Activated CD8-positive, alpha-beta memory T cell treated with anti-CD3 and anti-CD28 coated beads, Interleukin-2, amount 10 ng/mL, durations not matched to agents 7 days and 5 days (primary cell): ENCODE results near the gene TMEM106C. TPM values are rescaled to one million over a fixed set of nuclear protein-coding genes. Genes with fewer than 3 reads are reported as not detected.

ENCODE experiments used
- ATAC-seq: fragments of 150-1000 bp; cut with Tn5 transposase; one replicate; pipeline ENCODE4 v1.10.0; 2021; ENCODE audit warnings: moderate library complexity
- CTCF ChIA-PET: fragments of 350-600 bp; sonication (Branson Sonifier 250); formaldehyde crosslinking; loops from one replicate; lab custom pipeline; 2021; ENCODE audit warnings: antibody characterized with exemption; lab: Charles Lee
- DNase-seq: peaks from one replicate; pipeline ENCODE4 v3.0.0-alpha.2; 2020
- H3K27ac Mint-ChIP-seq: one replicate; pipeline ENCODE4 v1.8.0; 2021; ENCODE audit warnings: mild to moderate bottlenecking, mixed read lengths
- H3K27me3 Mint-ChIP-seq: one replicate; pipeline ENCODE4 v1.8.0; 2021; ENCODE audit warnings: mixed read lengths
- H3K36me3 Mint-ChIP-seq: one replicate; pipeline ENCODE4 v1.8.0; 2021; ENCODE audit warnings: mild to moderate bottlenecking, mixed read lengths
- H3K4me1 Mint-ChIP-seq: one replicate; pipeline ENCODE4 v1.8.0; 2021; ENCODE audit warnings: mixed read lengths
- H3K4me3 Mint-ChIP-seq: one replicate; pipeline ENCODE4 v1.8.0; 2021; ENCODE audit warnings: mild to moderate bottlenecking, moderate library complexity, mixed read lengths
- H3K9me3 Mint-ChIP-seq: one replicate; pipeline ENCODE4 v1.8.0; 2022; ENCODE audit warnings: low read depth, mixed read lengths
- total RNA-seq, 2 experiments: library from RNA; stranded (reverse); gene quantifications; one replicate each; pipeline ENCODE4 v1.2.3, GENCODE V29; 2021

The TMEM106C gene
- total RNA-seq, 2 experiments from 2014 or later: 162 to 174 TPM

DNA sequence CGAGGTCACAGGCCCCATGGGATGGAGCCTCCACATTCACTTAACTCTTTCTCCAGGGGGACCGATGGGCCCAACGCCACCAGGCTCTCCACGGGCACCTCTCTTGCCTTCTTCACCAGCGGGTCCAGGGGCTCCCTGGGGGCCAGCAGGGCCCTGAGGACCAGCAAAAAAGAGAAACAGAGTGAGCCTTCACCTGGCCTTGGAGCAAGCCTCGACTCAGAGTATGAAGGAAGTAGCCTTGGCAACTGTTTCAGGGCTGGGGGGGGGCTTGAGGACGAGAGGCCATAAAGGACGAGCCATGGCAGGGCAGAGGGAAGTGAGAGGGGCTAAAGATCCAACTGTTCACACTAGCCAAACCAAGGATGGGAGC lies 22.9 kb downstream of the TMEM106C start:
- Mint-ChIP-seq H3K27ac (no peak overlapping the region), H3K4me3 (no peak overlapping the region), H3K9me3 (no peaks in the 10 kb centered on the region), H3K4me1 (peaks cover 24% of the 10 kb centered on the region), H3K36me3 (no peaks in the 10 kb centered on the region), H3K27me3 (peaks cover 38% of the 10 kb centered on the region)
- no peak for ATAC-seq
- no peak for DNase-seq
- CTCF ChIA-PET: no interaction called here

DNA sequence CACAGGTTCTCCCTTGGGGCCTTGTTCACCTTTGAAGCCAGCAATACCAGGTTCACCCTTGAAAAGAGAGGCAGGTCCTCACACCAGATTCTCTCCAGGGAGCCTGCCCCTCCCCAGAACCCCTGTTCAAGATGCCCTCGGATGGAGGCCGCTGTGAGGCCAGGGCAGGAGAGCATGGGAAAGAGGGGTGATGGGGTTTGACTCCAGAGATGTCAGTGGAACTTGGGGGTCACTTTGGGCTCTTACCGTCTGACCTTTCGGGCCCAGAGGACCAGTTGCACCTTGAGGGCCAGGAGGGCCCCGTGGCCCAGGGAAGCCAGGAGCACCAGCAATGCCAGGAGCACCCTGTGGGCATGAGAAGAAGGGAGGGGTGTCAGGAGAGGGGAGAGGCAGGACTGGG lies 23.4 kb downstream of the TMEM106C start:
- H3K27ac Mint-ChIP-seq: no peak overlapping the region
- H3K36me3 Mint-ChIP-seq: no peaks in the 10 kb centered on the region
- H3K27me3 Mint-ChIP-seq: peaks cover 43% of the 10 kb centered on the region

GRCh38 chr12:47987411-47988072 lies 24.1 kb downstream of the TMEM106C start:
- Mint-ChIP-seq H3K4me1 (peaks cover 26% of the 10 kb centered on the region), H3K27ac (no peak overlapping the region), H3K4me3 (no peak overlapping the region), H3K9me3 (no peaks in the 10 kb centered on the region), H3K36me3 (no peaks in the 10 kb centered on the region), H3K27me3 (peaks cover 50% of the 10 kb centered on the region)
- DNase-seq (no peak), ATAC-seq (no peak)
- CTCF ChIA-PET: interaction anchor here (1.1 to 1.2 kb wide), 2 partner anchors 11 to 38 kb away, joined by 3 read pairs; no protein-coding TSS in a partner anchor

More for the DNA sequence above, 23.4 kb downstream of the TMEM106C start:
- H3K4me3 Mint-ChIP-seq: no peak overlapping the region
- DNase-seq: no peak
- H3K4me1 Mint-ChIP-seq: peaks cover 26% of the 10 kb centered on the region
- CTCF ChIA-PET: no interaction called here
- no peak for ATAC-seq
- H3K9me3 Mint-ChIP-seq: no peaks in the 10 kb centered on the region

DNA sequence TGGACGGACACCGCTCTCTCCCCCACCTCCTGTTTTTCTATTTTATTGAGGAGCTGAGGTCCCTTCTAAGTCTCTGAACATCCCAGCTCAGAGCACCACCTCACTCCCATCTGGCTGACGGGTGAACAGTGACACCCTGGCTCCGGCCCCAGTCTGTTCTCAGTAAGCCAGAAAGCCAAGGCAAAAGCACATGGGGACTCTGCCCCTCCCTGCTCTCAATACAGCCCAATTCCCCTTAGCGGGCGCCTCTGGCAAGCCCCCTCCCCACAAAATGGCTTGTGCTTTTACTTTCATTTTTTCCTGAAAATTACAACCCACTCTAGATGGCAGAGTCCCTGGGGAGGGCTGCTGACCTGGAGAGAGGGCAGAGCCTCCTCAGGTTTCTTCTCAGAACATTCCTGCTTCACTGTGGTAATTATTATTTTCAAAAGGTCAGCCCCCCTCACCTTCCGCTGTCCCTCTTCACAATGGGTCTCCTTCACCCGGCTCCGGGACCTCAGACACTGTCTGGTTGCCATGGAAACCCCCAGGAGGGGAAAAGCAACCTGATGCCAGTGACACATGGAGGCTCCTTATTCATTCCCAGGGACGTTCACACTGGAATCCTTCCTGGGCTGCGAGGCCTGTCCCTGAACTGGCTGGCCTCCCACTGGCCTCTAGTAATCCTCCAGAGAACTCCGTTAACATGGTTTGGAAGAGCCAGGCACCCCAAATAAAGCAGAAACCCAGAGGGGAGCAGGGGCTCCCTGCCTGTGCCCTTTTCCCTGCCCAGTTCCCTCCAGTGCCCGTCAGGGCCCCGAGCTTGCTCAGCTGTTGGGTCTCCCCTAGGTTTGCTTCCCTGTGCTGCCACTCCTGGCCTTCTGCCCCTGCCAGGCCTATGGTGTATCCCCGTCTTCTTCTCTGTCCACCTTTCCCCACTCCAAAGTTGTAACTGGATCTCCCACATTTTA lies 25.0 kb downstream of the TMEM106C start:
- CTCF ChIA-PET: interaction anchor here (1.1 to 3.7 kb wide), 3 partner anchors 12 to 39 kb away, joined by 3 to 24 read pairs (median 3); partner anchors contain the start of gene TMEM106C
- no peaks in the 10 kb centered on the region for H3K9me3 Mint-ChIP-seq
- peaks cover 56% of the 10 kb centered on the region for H3K27me3 Mint-ChIP-seq
- DNase-seq (no peak), ATAC-seq (no peak)
- H3K36me3 Mint-ChIP-seq: no peaks in the 10 kb centered on the region
- no peak overlapping the region for H3K27ac Mint-ChIP-seq
- H3K4me1 Mint-ChIP-seq: peaks cover 26% of the 10 kb centered on the region
- H3K4me3 Mint-ChIP-seq: no peak overlapping the region

GRCh38 chr12:47989023-47989417 lies 25.6 kb downstream of the TMEM106C start:
- Mint-ChIP-seq H3K4me3 (no peak overlapping the region), H3K27ac (no peak overlapping the region), H3K9me3 (no peaks in the 10 kb centered on the region), H3K27me3 (peaks cover 63% of the 10 kb centered on the region), H3K4me1 (peaks cover 26% of the 10 kb centered on the region), H3K36me3 (no peaks in the 10 kb centered on the region)
- DNase-seq: no peak
- CTCF ChIA-PET: interaction anchor here (3.7 kb wide), 1 partner anchor 26 kb away, joined by 24 read pairs; the partner anchor contains the start of gene TMEM106C
- ATAC-seq: no peak

DNA sequence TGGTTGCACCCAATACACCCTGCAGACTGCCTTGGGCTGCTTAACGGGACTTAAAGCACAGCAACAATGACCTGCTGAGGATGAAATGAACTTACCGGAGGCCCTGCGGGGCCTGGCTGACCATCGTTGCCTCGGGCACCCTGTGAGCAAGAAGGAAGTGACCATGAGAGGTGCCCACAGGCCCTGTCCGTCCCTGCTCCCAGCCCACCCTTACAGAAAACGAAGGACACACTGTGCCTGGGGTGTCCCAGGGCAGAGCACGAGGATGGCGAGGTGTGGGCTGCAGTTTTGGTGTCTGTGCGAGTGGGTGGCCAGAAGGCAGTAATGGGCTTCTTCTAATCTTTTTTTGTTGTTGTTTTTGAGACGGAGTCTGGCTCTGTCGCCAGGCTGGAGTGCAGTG lies 26.3 kb downstream of the TMEM106C start:
- CTCF ChIA-PET: interaction anchor here (1.0 to 3.7 kb wide), 6 partner anchors 27 to 208 kb away, joined by 3 to 24 read pairs (median 4); partner anchors contain the start of gene TMEM106C
- ATAC-seq (peak; percentile 2), DNase-seq (no peak)
- Mint-ChIP-seq H3K4me1 (peaks cover 26% of the 10 kb centered on the region), H3K27ac (peak overlapping the region; percentile 86), H3K4me3 (no peak overlapping the region), H3K9me3 (no peaks in the 10 kb centered on the region), H3K27me3 (peaks cover 65% of the 10 kb centered on the region), H3K36me3 (no peaks in the 10 kb centered on the region)

- DNase-seq: peak; percentile 93
- Mint-ChIP-seq H3K27me3 (peaks cover 68% of the 10 kb centered on the region), H3K4me3 (peak overlapping the region; percentile 16)
Measured at GRCh38 chr12:47990351-47991105, 27.1 kb downstream of the TMEM106C start.

DNA sequence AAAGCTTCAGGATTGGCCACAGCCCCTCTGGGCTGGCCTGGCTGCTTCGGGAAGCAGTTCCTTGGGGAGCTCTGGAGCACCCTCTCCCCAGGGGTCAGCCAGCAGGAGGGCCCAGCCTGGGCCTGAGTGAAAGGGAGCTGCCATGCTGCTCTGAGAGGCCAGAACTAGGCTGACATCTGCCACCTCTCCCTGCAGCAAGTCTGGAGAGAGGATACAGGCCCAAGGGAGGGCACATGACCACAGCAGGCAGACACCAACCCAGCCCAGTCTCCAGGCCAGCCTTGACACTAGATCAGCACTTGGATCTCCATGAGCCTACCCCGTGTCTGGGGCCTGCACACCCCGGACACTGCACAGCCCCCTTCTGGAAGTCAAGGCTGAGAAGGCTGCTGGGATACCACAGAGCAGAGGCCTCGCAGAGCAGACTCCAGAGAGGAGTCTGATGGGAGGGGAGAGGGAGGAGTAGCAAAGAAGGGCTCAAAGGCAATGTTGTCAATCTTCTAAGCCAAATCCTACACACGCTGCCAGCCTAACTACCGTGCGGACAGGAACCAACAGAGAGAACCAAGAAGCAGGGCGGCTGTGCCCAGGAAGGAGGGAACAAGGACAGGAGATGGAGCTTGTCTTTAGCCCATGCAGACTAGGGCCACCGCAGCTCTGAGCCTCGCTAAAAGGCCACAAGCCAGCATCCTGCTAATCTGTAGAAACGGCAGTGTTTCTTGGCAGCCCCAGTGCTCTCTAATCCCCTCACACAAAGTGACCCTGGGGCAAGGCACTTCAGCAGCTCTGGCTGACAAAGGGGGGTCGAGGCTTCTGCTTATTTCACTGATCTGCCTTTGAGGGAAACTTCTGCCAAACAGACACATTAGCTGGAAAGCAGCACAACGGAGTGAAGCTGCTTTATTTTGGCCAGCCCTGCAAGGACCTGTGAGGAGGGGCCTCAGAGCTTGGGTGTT lies 28.0 kb downstream of the TMEM106C start:
- H3K4me3 Mint-ChIP-seq: no peak overlapping the region
- peaks cover 26% of the 10 kb centered on the region for H3K4me1 Mint-ChIP-seq
- H3K36me3 Mint-ChIP-seq: no peaks in the 10 kb centered on the region
- H3K27me3 Mint-ChIP-seq: peaks cover 75% of the 10 kb centered on the region
- DNase-seq (no peak), ATAC-seq (no peak)
- H3K27ac Mint-ChIP-seq: peak overlapping the region; percentile 86
- H3K9me3 Mint-ChIP-seq: no peaks in the 10 kb centered on the region
- CTCF ChIA-PET: interaction anchor here (0.6 to 3.7 kb wide), 13 partner anchors 9 to 206 kb away, joined by 3 to 24 read pairs (median 4); partner anchors contain the start of genes TMEM106C and VDR

More at GRCh38 chr12:47990351-47991105, 27.1 kb downstream of the TMEM106C start:
- peak; percentile 90 for ATAC-seq
- CTCF ChIA-PET: interaction anchor here (0.5 to 3.7 kb wide), 15 partner anchors 10 to 628 kb away, joined by 3 to 24 read pairs (median 3); partner anchors contain the start of genes TMEM106C and VDR
- peak overlapping the region; percentile 86 for H3K27ac Mint-ChIP-seq
- no peaks in the 10 kb centered on the region for H3K9me3 Mint-ChIP-seq
- no peaks in the 10 kb centered on the region for H3K36me3 Mint-ChIP-seq
- peaks cover 26% of the 10 kb centered on the region for H3K4me1 Mint-ChIP-seq

DNA sequence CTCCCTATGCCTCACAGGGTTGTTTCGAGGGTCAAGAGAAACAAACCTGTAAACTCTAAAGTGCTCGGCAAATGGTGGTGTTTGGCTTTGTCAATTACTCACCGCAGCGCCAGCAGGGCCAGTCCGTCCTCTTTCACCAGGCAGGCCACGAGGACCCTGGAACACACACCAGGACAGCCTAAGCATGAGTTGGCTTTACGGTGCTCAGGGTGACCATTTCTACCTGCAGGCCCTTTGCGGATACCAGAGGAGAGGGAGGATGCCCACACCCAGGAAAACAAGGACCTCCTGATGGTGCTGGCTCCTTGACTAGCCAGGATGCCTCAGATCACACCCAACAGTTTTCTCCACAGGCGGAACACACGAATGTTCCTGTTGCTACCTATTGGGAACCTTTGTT lies 29.4 kb downstream of the TMEM106C start:
- Mint-ChIP-seq H3K27me3 (peaks cover 80% of the 10 kb centered on the region), H3K4me3 (no peak overlapping the region), H3K27ac (no peak overlapping the region), H3K4me1 (peaks cover 26% of the 10 kb centered on the region), H3K36me3 (no peaks in the 10 kb centered on the region), H3K9me3 (no peaks in the 10 kb centered on the region)
- no peak for ATAC-seq
- CTCF ChIA-PET: interaction anchor here (1.6 kb wide), 1 partner anchor 16 kb away, joined by 4 read pairs; no protein-coding TSS in a partner anchor
- no peak for DNase-seq

- no peak for ATAC-seq
- Mint-ChIP-seq H3K4me3 (no peak overlapping the region), H3K27me3 (peaks cover 82% of the 10 kb centered on the region), H3K4me1 (peaks cover 26% of the 10 kb centered on the region), H3K36me3 (no peaks in the 10 kb centered on the region), H3K9me3 (no peaks in the 10 kb centered on the region), H3K27ac (no peak overlapping the region)
- CTCF ChIA-PET: no interaction called here
- DNase-seq: no peak
Measured at GRCh38 chr12:47993491-47993890, 30.1 kb downstream of the TMEM106C start.

DNA sequence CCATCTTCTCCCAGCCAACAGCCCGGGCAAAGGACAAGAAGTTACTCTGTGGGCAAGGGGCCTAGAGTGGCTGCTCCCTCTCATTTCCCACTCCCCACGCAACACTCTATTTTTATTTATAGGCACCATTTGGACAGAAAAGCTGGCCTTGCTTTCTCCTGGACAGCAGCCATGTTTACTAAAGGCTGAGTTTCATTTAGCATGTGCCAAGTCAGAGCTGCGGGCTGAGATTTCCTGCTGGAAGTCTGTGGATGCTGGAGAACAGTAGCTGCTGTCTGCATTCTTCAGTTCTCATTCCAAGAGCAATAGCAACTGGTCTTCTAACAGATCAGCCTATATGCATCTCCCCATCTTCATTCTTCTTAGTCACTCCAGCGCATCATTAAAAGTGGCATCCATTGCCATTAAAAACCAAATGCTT lies 32.6 kb downstream of the TMEM106C start:
- DNase-seq: no peak
- ATAC-seq: no peak
- peaks cover 97% of the 10 kb centered on the region for H3K27me3 Mint-ChIP-seq

DNA sequence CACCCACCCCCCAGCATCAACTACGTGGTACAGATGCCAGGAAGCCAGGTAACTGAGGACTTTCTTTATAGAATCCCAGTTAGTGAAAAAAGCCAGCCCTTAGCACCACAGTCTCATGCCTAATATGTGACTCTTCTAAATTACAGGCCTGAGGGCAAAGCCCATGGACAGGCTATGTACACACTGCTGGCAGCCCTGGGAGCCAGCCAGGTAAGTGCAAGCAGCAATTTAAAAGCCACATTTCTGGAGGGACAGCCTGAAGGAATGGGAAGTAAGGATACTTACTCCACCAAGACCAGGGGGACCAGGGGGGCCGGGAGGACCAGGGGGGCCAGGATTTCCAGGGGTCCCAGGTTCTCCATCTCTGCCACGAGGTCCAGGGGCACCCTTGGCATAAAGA lies 33.9 kb downstream of the TMEM106C start:
- Mint-ChIP-seq H3K27me3 (peaks cover 97% of the 10 kb centered on the region), H3K36me3 (no peaks in the 10 kb centered on the region), H3K4me3 (no peak overlapping the region), H3K9me3 (no peaks in the 10 kb centered on the region), H3K4me1 (peaks cover 15% of the 10 kb centered on the region), H3K27ac (no peak overlapping the region)
- DNase-seq: no peak
- CTCF ChIA-PET: no interaction called here
- no peak for ATAC-seq

More for the DNA sequence above, 32.6 kb downstream of the TMEM106C start:
- Mint-ChIP-seq H3K36me3 (no peaks in the 10 kb centered on the region), H3K9me3 (no peaks in the 10 kb centered on the region), H3K4me3 (no peak overlapping the region), H3K27ac (no peak overlapping the region), H3K4me1 (peaks cover 7% of the 10 kb centered on the region)
- CTCF ChIA-PET: no interaction called here
